ENCODE results near the gene TGM4.
"Not testable (repeated sequence)": the region's sequence is repeated elsewhere in the genome, so short reads cannot be mapped to it uniquely, and the experiment has no call there.

TGM4 gene

GRCh38 chr3:44915702-44916438, 41.5 kb downstream of the TGM4 start:
- DNase-seq (ENCODE audit: low read depth in 2 of 2), result no peak

- DNase-seq (ENCODE audit: low read depth in 2 of 2), result no peak
Observed at GRCh38 chr3:44918087-44918486, 43.7 kb downstream of the TGM4 start.

GRCh38 chr3:44918581-44918980, 44.2 kb downstream of the TGM4 start:
- no peak for DNase-seq (ENCODE audit: low read depth in 2 of 2)

GRCh38 chr3:44920081-44920480, 45.7 kb downstream of the TGM4 start:
- DNase-seq (ENCODE audit: low read depth in 2 of 2), result no peak

- no peak for DNase-seq (ENCODE audit: low read depth in 2 of 2)
Observed at GRCh38 chr3:44923632-44924456, 49.4 kb downstream of the TGM4 start.

GRCh38 chr3:44924457-44925084, 50.2 kb downstream of the TGM4 start:
- DNase-seq (ENCODE audit: low read depth in 2 of 2), result no peak

GRCh38 chr3:44926172-44926571, 51.8 kb downstream of the TGM4 start:
- no peak for DNase-seq (ENCODE audit: low read depth in 2 of 2)

- DNase-seq (ENCODE audit: low read depth in 2 of 2), result no peak
Observed at GRCh38 chr3:44926921-44927320, 52.5 kb downstream of the TGM4 start.

- DNase-seq (ENCODE audit: low read depth in 2 of 2), result no peak
Observed at GRCh38 chr3:44927371-44927770, 53.0 kb downstream of the TGM4 start.

GRCh38 chr3:44929782-44930181, 55.4 kb downstream of the TGM4 start:
- no peak for DNase-seq (ENCODE audit: low read depth in 2 of 2)

GRCh38 chr3:44930911-44931310, 56.5 kb downstream of the TGM4 start:
- no peak for DNase-seq (ENCODE audit: low read depth in 2 of 2)

GRCh38 chr3:44931791-44932190, 57.4 kb downstream of the TGM4 start:
- DNase-seq (ENCODE audit: low read depth in 2 of 2), result no peak

- DNase-seq (ENCODE audit: low read depth in 2 of 2), result no peak
Observed at GRCh38 chr3:44932271-44932670, 57.9 kb downstream of the TGM4 start.

GRCh38 chr3:44932986-44933944, 58.9 kb downstream of the TGM4 start:
- DNase-seq (ENCODE audit: low read depth in 2 of 2), result no peak

- no peak for DNase-seq (ENCODE audit: low read depth in 2 of 2)
Observed at GRCh38 chr3:44939581-44940036, 65.2 kb downstream of the TGM4 start.

- DNase-seq (ENCODE audit: low read depth in 2 of 2), result no peak
Observed at GRCh38 chr3:44942202-44942921, 68.0 kb downstream of the TGM4 start.

GRCh38 chr3:44948239-44948638, 73.8 kb downstream of the TGM4 start:
- no peak for DNase-seq (ENCODE audit: low read depth in 2 of 2)

GRCh38 chr3:44949770-44950169, 75.4 kb downstream of the TGM4 start:
- not testable (repeated sequence) for DNase-seq (ENCODE audit: low read depth in 2 of 2)

- no peak for DNase-seq (ENCODE audit: low read depth in 2 of 2)
Observed at GRCh38 chr3:44950275-44950734, 75.9 kb downstream of the TGM4 start.

GRCh38 chr3:44952689-44953088, 78.3 kb downstream of the TGM4 start:
- DNase-seq (ENCODE audit: low read depth in 2 of 2), result no peak

GRCh38 chr3:44954304-44954703, 79.9 kb downstream of the TGM4 start:
- no peak for DNase-seq (ENCODE audit: low read depth in 2 of 2)

All from stimulated activated CD4-positive, alpha-beta T cell treated with anti-CD3 and anti-CD28 coated beads, Interleukin-1b, Interleukin-23, amount 100 ng/mL, for 1 hour (primary cell).